ENCODE results near the gene ATP11A.

GRCh38 chr13:112733661-112734379 is 44.0 kb downstream of the ATP11A start:
- TF ChIP-seq CTCF (conservative IDR thresholded peaks at IDR 0.05; ENCODE audit: low read depth, low read length) (no peak), EZH2 (IDR thresholded peaks at IDR 0.05; ENCODE audit: borderline replicate concordance, low read depth, low read length, poor library complexity, severe bottlenecking) (no peak)
